Testis (tissue), 3 donors: ENCODE data around the gene YIF1A. TPM values are rescaled to one million over a fixed set of nuclear protein-coding genes. Genes with fewer than 3 reads are reported as not detected.

Source experiments
- DNase-seq: peaks from one replicate; pipeline ENCODE4 v3.0.0-alpha.2; 2019
- H3K27ac ChIP-seq, 2 donors: fragments of 200-600 bp; sonication (generic); one replicate each; pipeline ENCODE4 v1.5.1; 2019
- H3K27me3 ChIP-seq: fragments of 200-600 bp; sonication (generic); one replicate; pipeline ENCODE4 v1.5.1; 2019
- H3K36me3 ChIP-seq: fragments of 200-600 bp; sonication (generic); one replicate; pipeline ENCODE4 v1.5.1; 2017; ENCODE audit warnings: low read depth; ENCODE audit errors: missing control alignments
- H3K4me1 ChIP-seq: fragments of 200-600 bp; sonication (generic); one replicate; pipeline ENCODE4 v1.5.1; 2019
- H3K4me3 ChIP-seq, 2 donors: fragments of 200-600 bp; sonication (generic); one replicate each; pipeline ENCODE4 v1.5.1; 2017 to 2019
- H3K9me3 ChIP-seq: fragments of 200-600 bp; sonication (generic); one replicate; pipeline ENCODE4 v1.5.1; 2017
- POLR2A ChIP-seq: fragments of 450-650 bp; IDR thresholded peaks from one replicate; pipeline ENCODE4 v1.6.1; 2017; ENCODE audit warnings: antibody characterized with exemption, mild to moderate bottlenecking, moderate library complexity
- WGBS, 2 donors: methylation state at CpG; one replicate each; pipeline ENCODE4 v1.1.5; 2018; 5-methylcytosine and 5-hydroxymethylcytosine counted together
- intact Hi-C: fragments of 100-400 bp; cut with DNase I; formaldehyde crosslinking; loops from one replicate; pipeline ENCODE4 v1.15.1; 2023; ENCODE audit warnings: low total_unique reads
- polyA plus RNA-seq: library from polyadenylated mRNA; stranded (reverse); fragments of 350-450 nt; fragmentation: Illumina TruSeq; extraction: RNeasy Lipid Tissue Mini Kit (QIAGEN cat#74804); gene quantifications from one replicate; pipeline ENCODE4 v1.2.3, GENCODE V29; 2014; ENCODE audit warnings: low read depth, low replicate concordance; ENCODE audit not compliant: insufficient read depth
- total RNA-seq, 2 donors: library from RNA; depleted of rRNA; stranded (reverse); fragments of >200 nt; gene quantifications; one replicate each; pipeline ENCODE4 v1.2.3, GENCODE V29; 2016
- TF ChIP-seq, protein P1 (sequence below), 3 experiments: fragments of 450-650 bp in 2 of 3; fragments of 200-600 bp in 1 of 3; sonication (generic) in 1 of 3; IDR thresholded peaks; one replicate each; pipeline ENCODE4 v1.5.1; 2016 to 2019; ENCODE audit warnings: antibody characterized with exemption in 3 of 3, mild to moderate bottlenecking in 2 of 3, moderate library complexity in 1 of 3

YIF1A gene
- total and polyA plus RNA-seq, 3 donors from 2014 or later: 60.5 to 94.1 (median 82.6) TPM

DNA sequence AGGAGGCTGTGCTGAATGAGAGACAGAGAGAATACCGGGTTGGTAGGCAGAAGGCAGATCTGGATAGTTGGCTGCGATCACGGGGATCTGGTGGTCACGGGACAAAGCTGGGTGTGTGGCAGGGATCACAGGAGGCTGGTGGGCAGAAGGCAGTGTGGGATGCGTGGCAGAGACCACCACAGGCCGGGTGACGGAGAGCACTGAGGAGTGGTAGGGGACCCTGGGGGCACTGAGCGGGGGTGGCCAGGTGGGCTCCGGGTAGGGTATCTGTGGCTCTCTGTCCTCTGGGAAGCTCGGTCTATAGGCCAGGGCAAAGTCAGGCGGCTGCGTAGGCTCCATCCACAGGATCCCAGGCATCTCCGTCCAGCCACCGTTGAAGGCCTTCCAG is 26.5 kb upstream of the YIF1A start:
- Histone ChIP-seq H3K36me3 (no peaks in the 10 kb centered on the region), H3K4me3 (no peak overlapping the region), H3K27me3 (no peaks in the 10 kb centered on the region), H3K27ac (peak overlapping the region; percentile 33 to 88), H3K9me3 (no peaks in the 10 kb centered on the region), H3K4me1 (peaks cover 21% of the 10 kb centered on the region)
- intact Hi-C loops: no loop called here
- DNase-seq: no peak
- WGBS, 2 donors: 67 to 74% methylated on average over 7 to 14 of the region's 14 CpGs
- no peak for TF ChIP-seq POLR2A
- TF ChIP-seq, protein P1, sequence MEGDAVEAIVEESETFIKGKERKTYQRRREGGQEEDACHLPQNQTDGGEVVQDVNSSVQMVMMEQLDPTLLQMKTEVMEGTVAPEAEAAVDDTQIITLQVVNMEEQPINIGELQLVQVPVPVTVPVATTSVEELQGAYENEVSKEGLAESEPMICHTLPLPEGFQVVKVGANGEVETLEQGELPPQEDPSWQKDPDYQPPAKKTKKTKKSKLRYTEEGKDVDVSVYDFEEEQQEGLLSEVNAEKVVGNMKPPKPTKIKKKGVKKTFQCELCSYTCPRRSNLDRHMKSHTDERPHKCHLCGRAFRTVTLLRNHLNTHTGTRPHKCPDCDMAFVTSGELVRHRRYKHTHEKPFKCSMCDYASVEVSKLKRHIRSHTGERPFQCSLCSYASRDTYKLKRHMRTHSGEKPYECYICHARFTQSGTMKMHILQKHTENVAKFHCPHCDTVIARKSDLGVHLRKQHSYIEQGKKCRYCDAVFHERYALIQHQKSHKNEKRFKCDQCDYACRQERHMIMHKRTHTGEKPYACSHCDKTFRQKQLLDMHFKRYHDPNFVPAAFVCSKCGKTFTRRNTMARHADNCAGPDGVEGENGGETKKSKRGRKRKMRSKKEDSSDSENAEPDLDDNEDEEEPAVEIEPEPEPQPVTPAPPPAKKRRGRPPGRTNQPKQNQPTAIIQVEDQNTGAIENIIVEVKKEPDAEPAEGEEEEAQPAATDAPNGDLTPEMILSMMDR (IDR thresholded peaks at IDR 0.05): no peak

DNA sequence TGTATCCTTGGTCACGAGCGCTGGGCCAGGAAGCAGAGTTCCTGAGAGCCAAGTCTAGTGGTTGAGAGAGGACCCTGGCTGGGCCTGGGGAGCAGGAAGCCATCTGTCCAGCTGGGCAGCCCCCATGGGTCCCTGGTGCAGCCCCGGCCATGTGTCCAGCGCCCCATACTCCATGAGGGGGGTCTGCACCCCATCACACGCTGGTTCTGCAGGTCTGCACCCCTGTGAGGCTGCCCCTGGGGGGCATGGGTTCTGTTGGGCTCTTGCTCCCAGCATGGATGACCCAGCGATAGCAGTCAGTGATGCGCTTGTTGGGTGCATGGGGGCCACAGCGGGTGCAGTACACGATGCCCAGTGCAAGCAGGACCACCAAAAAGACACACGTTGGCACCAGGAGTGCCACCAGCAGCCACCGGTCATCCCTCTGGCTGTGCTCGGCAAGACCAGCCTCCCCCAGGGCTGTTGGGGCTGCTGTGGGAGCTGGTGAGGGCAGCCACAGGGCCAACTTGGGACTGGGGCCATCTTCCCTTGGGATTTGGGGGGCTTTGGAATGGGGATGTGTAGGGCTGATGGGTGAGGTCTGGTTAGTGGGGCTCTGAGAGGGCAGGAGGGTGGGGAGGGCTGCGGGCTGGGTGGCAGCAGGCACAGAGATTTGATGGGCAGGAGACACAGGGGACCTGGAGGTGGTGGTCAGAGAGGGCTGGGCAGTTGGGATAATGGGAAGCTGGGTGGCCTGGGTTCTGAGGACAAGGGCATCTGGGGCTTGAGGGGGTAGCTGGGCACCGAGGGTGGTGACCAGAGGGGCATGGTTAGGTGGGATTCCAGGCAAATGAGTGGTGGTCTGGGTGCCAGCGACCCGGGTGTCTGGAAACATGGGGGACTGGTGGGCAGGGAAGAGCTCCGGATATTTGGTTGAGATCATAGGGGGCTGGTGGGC is 25.9 kb upstream of the YIF1A start:
- Histone ChIP-seq H3K36me3 (no peaks in the 10 kb centered on the region), H3K9me3 (no peaks in the 10 kb centered on the region), H3K27ac (peak overlapping the region; percentile 40 to 88), H3K27me3 (no peaks in the 10 kb centered on the region), H3K4me3 (no peak overlapping the region), H3K4me1 (peaks cover 21% of the 10 kb centered on the region)
- DNase-seq: no peak
- WGBS, 2 donors: 72 to 90% methylated on average over 10 to 14 of the region's 17 CpGs
- intact Hi-C loops: no loop called here
- TF ChIP-seq POLR2A: no peak
- TF ChIP-seq, protein P1 (IDR thresholded peaks at IDR 0.05): no peak

DNA sequence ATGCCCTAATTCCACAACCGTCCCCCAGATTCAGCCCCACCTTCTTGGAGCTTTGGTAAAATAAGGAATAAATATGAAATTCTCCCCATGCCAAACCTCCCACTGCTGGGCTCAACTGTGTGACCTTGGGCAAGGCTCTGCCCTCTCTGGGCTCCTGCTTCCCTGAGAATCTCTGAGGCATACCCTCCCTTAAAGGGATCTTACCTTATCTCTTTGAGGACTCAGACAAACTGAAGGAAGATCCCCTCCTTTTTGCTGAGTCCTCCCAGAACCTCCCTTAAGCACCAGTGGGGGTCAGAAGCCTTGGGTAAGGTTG is 25.2 kb upstream of the YIF1A start:
- no peaks in the 10 kb centered on the region for H3K27me3 ChIP-seq
- peaks cover 21% of the 10 kb centered on the region for H3K4me1 ChIP-seq

DNA sequence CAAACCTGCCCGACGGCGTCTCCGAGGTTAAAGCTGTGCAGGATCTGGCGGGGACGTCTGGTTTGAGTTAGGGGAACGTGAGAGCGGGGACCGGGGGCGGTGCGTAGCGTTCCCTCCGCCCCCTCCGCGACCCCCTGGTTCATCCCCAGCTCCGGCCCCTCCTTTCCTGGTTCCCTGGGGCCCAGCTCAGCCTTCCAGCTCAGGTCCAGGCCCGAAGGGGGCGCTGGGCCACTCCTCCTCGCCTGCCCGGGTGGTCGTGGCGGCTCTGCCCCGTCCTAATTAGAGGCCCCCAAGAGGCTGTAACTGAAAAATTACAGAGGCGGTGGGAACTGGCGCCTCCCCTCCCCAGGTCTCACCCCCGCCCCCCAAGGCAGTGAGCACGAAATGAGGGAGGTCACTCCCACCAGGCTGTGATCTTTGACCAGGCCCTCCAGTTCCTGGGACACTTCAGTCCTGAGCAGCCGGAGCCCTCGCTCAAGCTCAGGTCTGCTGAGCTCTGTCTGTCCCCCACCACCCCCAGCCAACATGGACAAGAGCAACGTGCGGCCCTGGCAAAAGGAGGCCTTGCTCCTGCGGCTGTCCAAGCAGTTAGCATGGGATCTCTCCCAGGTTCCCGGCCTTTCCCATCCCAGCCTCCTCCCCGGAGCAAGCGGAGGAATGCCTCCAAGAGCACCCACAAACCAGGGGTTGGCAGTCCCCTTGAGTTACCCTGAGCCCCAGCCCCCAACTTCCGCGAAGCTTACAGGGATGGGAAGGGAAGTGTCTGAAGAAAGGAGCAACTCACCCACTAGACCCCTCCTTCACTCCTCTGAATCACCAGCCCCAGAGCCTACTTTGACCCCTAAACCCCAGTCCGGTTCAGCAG is 24.6 kb upstream of the YIF1A start:
- WGBS, 2 donors: 17 to 21% methylated on average over 27 to 38 of the region's 38 CpGs
- TF ChIP-seq, protein P1 (IDR thresholded peaks at IDR 0.05): no peak
- no peak for TF ChIP-seq POLR2A
- DNase-seq: no peak
- H3K4me3 ChIP-seq: peak overlapping the region; percentile 39 to 53
- intact Hi-C loops: no loop called here
- H3K4me1 ChIP-seq: peaks cover 21% of the 10 kb centered on the region
- no peaks in the 10 kb centered on the region for H3K36me3 ChIP-seq
- no peaks in the 10 kb centered on the region for H3K27me3 ChIP-seq
- H3K9me3 ChIP-seq: no peaks in the 10 kb centered on the region
- H3K27ac ChIP-seq: peak overlapping the region; percentile 40 to 79

More for the DNA sequence above, 25.2 kb upstream of the YIF1A start:
- H3K9me3 ChIP-seq: no peaks in the 10 kb centered on the region
- 35 to 43% methylated on average over 1 of the region's 1 CpG for WGBS, 2 donors
- TF ChIP-seq, protein P1 (IDR thresholded peaks at IDR 0.05): no peak
- TF ChIP-seq POLR2A: no peak
- no peak for DNase-seq
- peak overlapping the region; percentile 40 to 79 for H3K27ac ChIP-seq
- intact Hi-C loops: no loop called here
- no peaks in the 10 kb centered on the region for H3K36me3 ChIP-seq
- H3K4me3 ChIP-seq: no peak overlapping the region
